Measurements from ENCODE around the gene APH1B.
"Not testable (repeated sequence)": the region's sequence is repeated elsewhere in the genome, so short reads cannot be mapped to it uniquely, and the experiment has no call there.

APH1B gene

GRCh38 chr15:63277038-63277892 is at the start of gene APH1B:
TSS of gene APH1B (plus strand) at chr15:63277605. CDS start at chr15:63277624, 19 bp downstream.
- DNase-seq, result no peak

DNA sequence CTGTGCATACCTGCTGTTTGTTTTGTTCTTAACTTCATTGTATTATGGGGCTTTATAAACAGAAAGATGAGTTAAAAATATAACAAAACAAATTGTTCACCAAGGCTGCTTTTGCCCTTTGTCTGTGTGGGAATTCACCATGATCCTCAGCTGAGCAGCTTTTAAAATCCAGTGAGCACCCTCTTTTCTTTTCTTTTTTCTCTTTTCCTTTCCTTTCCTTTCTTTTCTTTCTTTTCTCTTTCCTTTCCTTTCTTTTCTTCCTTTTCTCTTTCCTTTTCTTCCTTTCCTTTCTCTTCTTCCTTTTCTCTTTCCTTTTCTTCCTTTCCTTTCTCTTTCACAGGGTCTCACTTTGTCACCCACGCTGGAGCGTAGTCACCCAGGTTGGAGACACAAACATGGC is 49.7 kb upstream of the APH1B start:
- no peak for DNase-seq

DNA sequence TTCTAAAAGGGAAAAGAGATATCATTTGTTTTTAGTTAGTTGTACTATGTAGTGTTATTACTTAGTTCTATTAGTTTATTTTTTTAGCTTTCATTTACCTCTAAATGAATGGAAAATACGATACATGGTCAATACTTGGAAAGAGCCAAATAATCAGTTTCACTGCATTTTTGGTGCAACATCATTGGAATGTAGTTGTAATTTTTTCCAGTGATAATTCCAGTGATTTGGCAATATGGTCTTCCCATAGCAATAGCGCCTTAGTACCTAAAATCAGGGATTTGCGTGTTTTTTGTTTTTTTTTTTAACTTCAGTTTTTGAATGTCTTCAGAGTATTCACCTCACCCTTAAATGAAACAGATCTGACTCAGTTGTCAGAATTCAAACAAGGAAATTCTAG is 46.2 kb upstream of the APH1B start:
- no peak for DNase-seq

DNA sequence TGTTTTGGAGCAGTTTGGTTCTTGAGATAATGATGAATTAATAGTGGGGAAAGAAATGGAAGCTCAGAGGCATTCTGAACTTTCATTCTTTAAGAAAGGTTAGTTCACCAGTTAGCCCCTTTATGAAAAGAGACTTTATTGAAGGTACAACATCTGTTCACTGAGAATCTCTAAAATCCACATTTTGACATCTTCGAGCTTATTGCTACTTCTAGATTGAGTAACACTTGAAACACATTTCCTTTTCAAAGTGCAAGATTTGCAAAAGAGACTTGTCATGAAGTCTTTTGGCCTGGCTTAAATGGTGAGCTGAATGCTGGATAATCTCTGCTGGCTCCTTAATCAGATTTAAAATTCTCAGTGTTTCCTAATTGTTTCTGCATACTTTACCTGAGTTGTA is 45.7 kb upstream of the APH1B start:
- no peak for DNase-seq

- no peak for DNase-seq
Measured at GRCh38 chr15:63232405-63232804, 45.0 kb upstream of the APH1B start.

DNA sequence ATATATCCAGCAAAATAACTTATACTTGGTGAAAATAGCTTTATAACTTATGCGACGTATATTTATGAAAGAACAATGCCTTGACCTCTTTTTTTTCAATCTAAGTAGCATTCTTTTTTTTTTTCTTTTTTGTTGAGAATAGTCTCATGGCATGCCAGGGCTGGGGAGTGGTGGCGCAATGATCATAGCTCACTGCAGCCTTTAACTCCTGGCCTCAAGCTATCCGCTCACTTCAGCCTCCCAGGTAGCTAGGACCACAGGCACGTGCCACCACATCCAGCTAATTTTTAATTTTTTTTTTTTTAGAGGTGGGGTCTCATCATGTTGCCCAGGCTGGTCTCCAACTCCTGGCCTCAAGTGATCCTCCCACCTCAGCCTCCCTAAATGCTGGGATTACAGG is 44.5 kb upstream of the APH1B start:
- DNase-seq, result no peak

GRCh38 chr15:63233667-63234423 is 43.6 kb upstream of the APH1B start:
- no peak for DNase-seq

DNA sequence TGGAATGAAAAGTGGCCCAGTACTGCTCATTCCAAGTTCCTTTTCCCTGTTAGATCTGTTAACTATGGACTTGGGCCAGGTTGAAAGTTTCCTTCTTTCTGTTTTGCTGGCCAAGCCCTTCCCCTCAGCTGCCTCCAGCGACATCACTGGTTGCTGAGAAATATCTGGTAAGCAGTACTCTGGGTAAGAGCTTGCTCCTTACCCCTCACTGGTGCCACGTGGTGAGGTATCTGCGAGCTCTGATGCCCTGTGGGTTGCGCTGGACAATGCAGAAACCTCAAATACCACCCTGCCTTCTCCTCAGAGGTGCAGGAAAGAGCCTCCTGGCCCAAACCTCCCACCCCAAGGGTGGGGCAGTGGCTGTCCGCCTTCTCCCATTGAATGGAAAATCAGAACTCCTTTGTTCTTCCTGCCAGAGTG is 42.9 kb upstream of the APH1B start:
- DNase-seq, result no peak

- no peak for DNase-seq
Measured at GRCh38 chr15:63236272-63236671, 41.1 kb upstream of the APH1B start.

DNA sequence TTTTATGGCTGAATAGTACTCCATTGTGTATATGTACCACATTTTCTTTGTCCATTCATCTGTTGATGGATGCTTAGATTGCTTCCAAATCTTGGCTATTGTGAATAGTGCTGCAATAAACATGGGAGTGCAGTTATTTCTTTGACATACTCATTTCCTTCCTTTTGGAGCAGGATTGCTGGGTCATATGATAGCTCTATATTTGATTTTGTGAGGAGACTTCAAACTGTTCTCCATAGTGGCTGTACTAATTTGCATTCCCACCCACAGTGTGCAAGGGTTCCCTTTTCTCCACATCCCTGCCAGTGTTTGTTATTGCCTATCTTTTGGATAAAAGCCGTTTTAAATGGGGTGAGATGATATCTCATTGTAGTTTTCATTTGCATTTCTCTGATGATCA is 40.3 kb upstream of the APH1B start:
- DNase-seq, result not testable (repeated sequence)

- no peak for DNase-seq
Measured at GRCh38 chr15:63238171-63238570, 39.2 kb upstream of the APH1B start.

DNA sequence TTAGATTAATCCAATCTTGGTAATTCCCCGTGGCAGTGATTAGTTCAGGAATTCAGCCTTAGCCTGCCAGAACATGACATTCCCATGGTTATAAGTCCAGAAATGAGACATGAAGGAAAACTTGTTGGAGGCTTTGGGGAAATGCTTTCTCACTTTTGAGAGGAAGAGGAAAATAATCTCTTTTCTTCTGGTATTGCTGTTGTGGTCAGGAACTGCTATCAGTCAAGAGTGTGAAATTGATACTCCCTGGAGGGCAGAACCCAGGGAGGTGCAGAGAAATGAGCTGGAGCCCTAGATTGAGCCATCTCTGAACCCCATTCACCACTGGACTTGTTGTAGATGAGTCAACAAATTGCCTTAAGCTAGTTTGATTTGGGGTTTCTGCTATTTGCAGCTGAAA is 38.6 kb upstream of the APH1B start:
- DNase-seq, result no peak

DNA sequence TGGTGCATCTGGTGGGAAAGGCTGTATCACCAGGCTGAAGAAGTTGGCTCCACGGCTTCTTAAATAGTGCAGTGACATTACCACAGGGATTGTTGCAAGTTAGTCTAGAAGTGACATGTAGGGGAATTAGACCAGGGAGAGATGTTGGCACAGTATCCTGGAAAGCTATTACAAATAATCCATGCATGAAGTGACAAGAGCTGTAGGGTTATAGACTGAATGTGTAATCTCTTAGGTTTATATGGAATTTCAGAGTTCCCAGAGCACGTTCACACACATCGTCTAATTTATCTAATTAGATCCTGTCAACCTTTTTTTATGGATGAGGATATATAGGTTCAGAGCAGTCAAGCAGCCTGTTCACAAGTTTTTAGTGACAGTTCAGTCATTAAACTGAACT is 37.3 kb upstream of the APH1B start:
- no peak for DNase-seq

GRCh38 chr15:63241316-63241715 is 36.1 kb upstream of the APH1B start:
- DNase-seq, result no peak

DNA sequence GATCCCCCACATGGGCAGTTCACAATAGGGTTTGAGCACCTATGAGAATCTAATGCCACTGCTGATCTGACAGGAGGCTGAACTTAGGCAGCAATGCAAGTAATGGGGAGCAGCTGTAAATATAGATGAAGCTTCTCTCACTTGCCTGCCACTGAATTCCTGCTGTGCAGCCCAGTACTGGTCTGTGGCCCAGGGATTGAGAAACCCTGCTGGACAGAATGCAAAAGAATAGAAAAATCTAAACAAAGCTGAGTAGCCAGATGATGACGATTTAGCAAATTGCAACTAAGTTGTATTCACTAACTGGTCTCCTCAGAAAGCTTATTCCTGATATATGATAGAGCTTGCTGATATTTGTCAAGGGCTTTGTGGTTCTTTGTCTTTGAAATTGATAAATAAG is 34.3 kb upstream of the APH1B start:
- DNase-seq, result no peak

DNA sequence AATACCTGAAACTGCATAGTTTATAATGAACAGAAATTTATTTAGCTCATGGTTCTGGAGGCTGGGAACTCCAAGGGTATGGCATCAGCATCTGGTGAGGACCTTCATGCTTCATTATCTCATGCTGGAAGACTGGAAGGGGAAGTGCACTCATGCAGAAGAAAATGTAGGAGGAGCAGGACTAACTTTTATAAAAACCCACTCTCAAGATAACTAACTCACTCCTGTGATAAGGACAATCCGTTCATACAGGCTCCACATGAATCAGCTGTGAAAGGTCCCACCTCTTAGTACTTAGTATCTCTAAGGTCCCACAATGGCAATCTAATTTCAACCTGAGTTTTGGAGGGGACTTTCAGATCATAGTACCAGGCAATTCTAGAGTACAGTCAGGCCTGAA is 33.6 kb upstream of the APH1B start:
- DNase-seq, result no peak

DNA sequence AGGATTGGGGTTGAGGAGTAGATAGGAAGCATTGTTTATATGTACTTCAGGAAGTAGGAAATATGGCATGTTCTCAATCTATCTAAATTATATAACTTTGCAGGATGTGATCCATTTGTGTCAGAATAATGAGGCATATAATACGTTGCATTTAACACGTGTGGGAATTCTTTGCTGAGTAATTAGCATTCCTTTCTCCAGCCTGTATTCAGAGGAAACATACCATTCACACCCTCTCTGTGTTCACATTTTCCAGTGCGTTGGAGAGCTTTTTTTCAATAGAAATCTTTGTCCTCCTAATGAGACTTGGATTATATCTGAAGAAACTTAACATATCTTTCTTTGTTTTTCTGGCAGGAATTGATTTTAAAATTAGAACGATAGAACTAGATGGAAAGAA is 33.0 kb upstream of the APH1B start:
- DNase-seq, result no peak

GRCh38 chr15:63244976-63245645 is 32.3 kb upstream of the APH1B start:
- no peak for DNase-seq

DNA sequence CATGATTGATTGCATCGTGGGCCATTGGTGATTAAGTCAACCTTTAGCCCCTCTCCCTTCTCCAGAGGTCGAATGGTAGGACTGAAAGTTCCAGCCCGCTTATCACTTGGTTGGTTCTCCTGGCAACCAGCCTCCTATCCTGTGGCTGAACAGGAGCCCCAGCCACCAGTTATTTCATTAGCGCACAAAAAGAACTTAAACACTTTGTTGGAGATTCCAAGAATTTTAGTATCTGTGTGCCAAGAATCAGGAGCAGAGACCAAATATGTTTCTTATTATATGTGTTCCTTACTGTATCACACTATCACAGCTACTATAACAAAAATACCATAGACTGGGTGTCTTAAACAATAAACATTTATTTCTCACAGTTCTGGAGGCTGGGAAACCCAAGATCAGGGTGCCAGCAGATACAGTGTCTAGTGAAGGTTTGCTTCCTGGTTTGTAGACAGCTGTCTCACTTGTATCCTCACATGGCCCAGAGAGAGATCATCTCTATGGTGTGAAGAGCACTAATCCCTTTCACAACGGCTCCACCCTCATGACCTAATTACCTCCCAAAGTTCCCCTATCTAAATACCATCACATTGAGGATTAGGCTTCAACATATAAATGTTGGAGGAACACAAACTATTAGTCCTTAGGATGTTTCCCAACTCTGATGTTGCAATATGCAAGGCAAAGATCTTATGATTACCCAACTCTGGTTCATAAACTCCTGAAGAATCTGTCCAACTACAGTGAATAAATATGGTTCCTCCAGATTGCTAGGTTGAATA is 30.5 kb upstream of the APH1B start:
- DNase-seq, result no peak

GRCh38 chr15:63250312-63250965 is 27.0 kb upstream of the APH1B start:
- DNase-seq, result no peak

DNA sequence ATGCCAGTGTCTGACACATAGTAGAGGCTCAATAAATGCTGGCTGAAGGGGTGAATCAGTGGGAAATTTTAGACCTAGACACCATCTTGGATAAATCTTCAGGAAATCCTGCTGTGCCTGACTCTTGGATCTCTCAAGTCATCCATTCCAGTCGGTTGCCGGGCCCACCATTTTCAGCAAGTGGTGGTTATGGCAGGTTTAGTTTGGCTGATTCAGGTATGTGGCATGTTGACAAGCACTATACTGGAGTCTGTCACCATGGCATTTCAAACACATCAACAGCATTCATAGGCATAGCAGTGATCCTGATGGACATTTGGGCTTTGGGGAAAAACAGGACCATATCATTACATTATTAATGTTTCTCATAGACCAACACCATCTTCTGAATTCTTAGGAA is 25.7 kb upstream of the APH1B start:
- no peak for DNase-seq

DNA sequence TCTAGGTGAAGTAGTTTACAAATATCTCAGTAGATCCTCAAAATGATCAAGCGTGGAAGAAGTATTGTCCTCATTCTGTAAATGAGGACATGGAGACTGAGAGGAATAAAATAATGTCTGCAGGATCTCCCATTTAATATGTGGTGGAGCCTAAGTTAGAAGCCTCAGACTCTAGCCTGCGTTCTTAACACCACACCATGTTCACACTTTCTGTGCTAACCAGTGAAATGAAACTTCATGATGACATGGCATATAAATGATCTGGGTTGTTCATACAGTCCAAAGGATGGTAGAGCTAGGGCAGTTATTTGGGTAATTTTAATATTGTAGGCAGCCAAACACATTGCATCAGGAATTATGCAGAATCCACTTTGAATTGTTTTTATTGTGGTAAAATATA is 25.1 kb upstream of the APH1B start:
- DNase-seq, result no peak

All from cortex of kidney (tissue), 1 donor.